HEK293T (cell line): Measurements from ENCODE around the gene NUTF2.

ENCODE experiments used
- ARNT ChIP-seq: fragments of 450-650 bp; IDR thresholded peaks from 2 replicates; pipeline ENCODE4 v1.6.1; 2017; ENCODE audit warnings: mild to moderate bottlenecking
- BHLHE40 ChIP-seq: fragments of 450-650 bp; IDR thresholded peaks from 2 replicates; pipeline ENCODE4 v1.6.1; 2016; ENCODE audit warnings: mild to moderate bottlenecking, moderate library complexity, borderline replicate concordance
- CTBP1 ChIP-seq: fragments of 450-650 bp; IDR thresholded peaks from 2 replicates; pipeline ENCODE4 v1.6.1; 2016; ENCODE audit warnings: borderline replicate concordance
- ELF4 ChIP-seq: fragments of 450-650 bp; IDR thresholded peaks from 2 replicates; pipeline ENCODE4 v1.6.1; 2017; ENCODE audit warnings: antibody characterized with exemption
- FOXA1 ChIP-seq: fragments of 450-650 bp; IDR thresholded peaks from 2 replicates; pipeline ENCODE4 v1.6.1; 2016; ENCODE audit warnings: mild to moderate bottlenecking
- FOXM1 ChIP-seq: fragments of 450-650 bp; IDR thresholded peaks from 2 replicates; pipeline ENCODE4 v1.6.1; 2017; ENCODE audit warnings: mild to moderate bottlenecking, borderline replicate concordance
- L3MBTL2 ChIP-seq: fragments of 450-650 bp; conservative IDR thresholded peaks from 2 replicates; pipeline ENCODE4 v1.6.1; 2016; ENCODE audit warnings: mild to moderate bottlenecking
- SP1 ChIP-seq: fragments of 450-650 bp; IDR thresholded peaks from 2 replicates; pipeline ENCODE4 v1.6.1; 2017
- SUZ12 ChIP-seq: fragments of 450-650 bp; IDR thresholded peaks from 2 replicates; pipeline ENCODE4 v1.6.1; 2016; ENCODE audit warnings: mild to moderate bottlenecking
- ZNF384 ChIP-seq: fragments of 450-650 bp; IDR thresholded peaks from 2 replicates; pipeline ENCODE4 v1.6.1; 2016
- TF ChIP-seq, protein P1 (sequence below): fragments of 450-650 bp; IDR thresholded peaks from 2 replicates; pipeline ENCODE4 v1.6.1; 2016

GRCh38 chr16:67865318-67865717 is 18.6 kb downstream of the NUTF2 start:
- no peak for TF ChIP-seq SUZ12
- no peak for TF ChIP-seq FOXM1
- TF ChIP-seq, protein P1, sequence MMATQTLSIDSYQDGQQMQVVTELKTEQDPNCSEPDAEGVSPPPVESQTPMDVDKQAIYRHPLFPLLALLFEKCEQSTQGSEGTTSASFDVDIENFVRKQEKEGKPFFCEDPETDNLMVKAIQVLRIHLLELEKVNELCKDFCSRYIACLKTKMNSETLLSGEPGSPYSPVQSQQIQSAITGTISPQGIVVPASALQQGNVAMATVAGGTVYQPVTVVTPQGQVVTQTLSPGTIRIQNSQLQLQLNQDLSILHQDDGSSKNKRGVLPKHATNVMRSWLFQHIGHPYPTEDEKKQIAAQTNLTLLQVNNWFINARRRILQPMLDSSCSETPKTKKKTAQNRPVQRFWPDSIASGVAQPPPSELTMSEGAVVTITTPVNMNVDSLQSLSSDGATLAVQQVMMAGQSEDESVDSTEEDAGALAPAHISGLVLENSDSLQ = no peak
- no peak for TF ChIP-seq FOXA1
- TF ChIP-seq BHLHE40 = no peak
- no peak for TF ChIP-seq ZNF384
- TF ChIP-seq SP1 = no peak
- no peak for TF ChIP-seq ARNT
- TF ChIP-seq L3MBTL2 = no peak
- TF ChIP-seq ELF4 = no peak
- TF ChIP-seq CTBP1 = no peak
